PC-9 (cell line): ENCODE measurements around the gene VGF. TPM values are rescaled to one million over a fixed set of nuclear protein-coding genes. Genes with fewer than 3 reads are reported as not detected.

Experiments used
- BruUV-seq: library from RNA; stranded (reverse); fragments of 400-500 nt; replicated peaks from 2 replicates; lab custom pipeline; 2021; lab: Mats Ljungman, UMichigan
- CTCF ChIA-PET: fragments of 300-600 bp; sonication (Branson Sonifier 250); formaldehyde crosslinking; loops from one replicate; lab custom pipeline; 2022; ENCODE audit warnings: antibody characterized with exemption; lab: Charles Lee
- POLR2A ChIA-PET: fragments of 300-600 bp; sonication (Branson Sonifier 250); formaldehyde crosslinking; loops from one replicate; lab custom pipeline; 2022; ENCODE audit warnings: antibody characterized with exemption; ENCODE audit not compliant: unreplicated experiment; lab: Charles Lee
- DNase-seq, 2 experiments: peaks; one replicate each; pipeline versions ENCODE4 v3.0.0 to v3.0.0-alpha.2; 2015 to 2022; ENCODE audit warnings: mixed read lengths in 1 of 2
- H2AFZ ChIP-seq: fragments of 200-600 bp; sonication (generic); 2 replicates; pipeline ENCODE4 v1.8.1; 2017; ENCODE audit warnings: antibody characterized with exemption
- H3F3A ChIP-seq: fragments of 200-600 bp; sonication (generic); 2 replicates; pipeline ENCODE4 v1.8.1; 2017; ENCODE audit warnings: antibody characterized with exemption, mild to moderate bottlenecking, low read depth; ENCODE audit not compliant: insufficient read depth
- H3K27ac ChIP-seq: fragments of 200-600 bp; sonication (generic); 2 replicates; pipeline ENCODE4 v1.6.1; 2016; ENCODE audit warnings: mixed run types
- H3K27me3 ChIP-seq: fragments of 200-600 bp; sonication (generic); 2 replicates; pipeline ENCODE4 v1.6.1; 2016; ENCODE audit warnings: low read depth, mixed run types; ENCODE audit not compliant: insufficient read depth
- H3K36me3 ChIP-seq: fragments of 200-600 bp; sonication (generic); 2 replicates; pipeline ENCODE4 v1.6.1; 2016; ENCODE audit warnings: low read depth, mixed run types
- H3K4me1 ChIP-seq: fragments of 200-600 bp; sonication (generic); replicated peaks from 2 replicates; pipeline ENCODE4 v1.6.1; 2016; ENCODE audit warnings: mixed run types; ENCODE audit not compliant: insufficient read depth
- H3K4me2 ChIP-seq: fragments of 200-600 bp; sonication (generic); 2 replicates; pipeline ENCODE4 v1.6.1; 2017; ENCODE audit warnings: mixed run types
- H3K4me3 ChIP-seq: fragments of 200-600 bp; sonication (generic); 2 replicates; pipeline ENCODE4 v1.6.1; 2016; ENCODE audit warnings: mixed run types
- H3K79me2 ChIP-seq: fragments of 200-600 bp; sonication (generic); 2 replicates; pipeline ENCODE4 v1.6.1; 2017; ENCODE audit warnings: low read depth, mixed run types
- H3K9me2 ChIP-seq: fragments of 200-600 bp; sonication (generic); 2 replicates; pipeline ENCODE4 v1.8.1; 2017; ENCODE audit warnings: mild to moderate bottlenecking; ENCODE audit not compliant: insufficient read depth
- H3K9me3 ChIP-seq: fragments of 200-600 bp; sonication (generic); 2 replicates; pipeline ENCODE4 v1.8.1; 2016; ENCODE audit warnings: low read depth; ENCODE audit not compliant: insufficient read depth
- H4K20me1 ChIP-seq: fragments of 200-600 bp; sonication (generic); 2 replicates; pipeline ENCODE4 v1.8.1; 2017; ENCODE audit not compliant: insufficient read depth
- CTCF ChIP-seq: fragments of 200-600 bp; sonication (generic); conservative IDR thresholded peaks from 2 replicates; pipeline ENCODE4 v1.6.1; 2017; ENCODE audit warnings: mixed run types, antibody characterized with exemption, mild to moderate bottlenecking, moderate library complexity
- EZH2 ChIP-seq: fragments of 200-600 bp; sonication (generic); IDR thresholded peaks from 2 replicates; pipeline ENCODE4 v1.8.0; 2017; ENCODE audit warnings: antibody characterized with exemption, low read depth
- intact Hi-C: fragments of 100-400 bp; cut with micrococcal nuclease; formaldehyde crosslinking; loops from one replicate; pipeline ENCODE4 v1.10.0; 2022; ENCODE audit not compliant: unreplicated experiment
- total RNA-seq: library from RNA; stranded (reverse); gene quantifications from 2 replicates; pipeline ENCODE4 v1.2.3, GENCODE V29; 2021

VGF gene
- total RNA-seq, 1 experiment from 2014 or later: 2.1 TPM

GRCh38 chr7:101195884-101196283, 30.5 kb upstream of the VGF start:
- Histone ChIP-seq H4K20me1 (no peaks in the 10 kb centered on the region), H3K36me3 (no peaks in the 10 kb centered on the region), H3K4me3 (no peak overlapping the region), H3K9me3 (no peaks in the 10 kb centered on the region), H3K4me1 (no peaks in the 10 kb centered on the region), H3K27me3 (no peaks in the 10 kb centered on the region), H3K27ac (no peak overlapping the region), H2AFZ (no peak overlapping the region), H3K9me2 (no peaks in the 10 kb centered on the region), H3K79me2 (no peaks in the 10 kb centered on the region), H3K4me2 (no peak overlapping the region), H3F3A (no peaks in the 10 kb centered on the region)
- ChIA-PET CTCF (no interaction called here), POLR2A (no interaction called here)
- BruUV-seq: no TSS peak
- no peak for DNase-seq
- intact Hi-C loops: no loop called here
- TF ChIP-seq EZH2 (no peak), CTCF (no peak)

- CTCF ChIA-PET: no interaction called here
- Histone ChIP-seq H3K79me2 (no peaks in the 10 kb centered on the region), H3K27ac (no peak overlapping the region), H3K4me1 (no peaks in the 10 kb centered on the region), H3K4me2 (no peak overlapping the region), H3K4me3 (no peak overlapping the region), H3K9me3 (no peaks in the 10 kb centered on the region), H3K36me3 (no peaks in the 10 kb centered on the region), H2AFZ (no peak overlapping the region), H3K9me2 (no peaks in the 10 kb centered on the region), H4K20me1 (no peaks in the 10 kb centered on the region), H3K27me3 (no peaks in the 10 kb centered on the region), H3F3A (no peaks in the 10 kb centered on the region)
- intact Hi-C loops: no loop called here
- POLR2A ChIA-PET: no interaction called here
- no TSS peak for BruUV-seq
- TF ChIP-seq CTCF (no peak), EZH2 (no peak)
- DNase-seq: no peak
Measured at GRCh38 chr7:101189109-101189508, 23.7 kb upstream of the VGF start.

- BruUV-seq: no TSS peak
- Histone ChIP-seq H3K9me3 (no peaks in the 10 kb centered on the region), H3K79me2 (no peaks in the 10 kb centered on the region), H2AFZ (no peak overlapping the region), H3K9me2 (no peaks in the 10 kb centered on the region), H3K27me3 (no peaks in the 10 kb centered on the region), H3K4me1 (no peaks in the 10 kb centered on the region), H4K20me1 (no peaks in the 10 kb centered on the region), H3F3A (no peaks in the 10 kb centered on the region), H3K27ac (no peak overlapping the region), H3K36me3 (no peaks in the 10 kb centered on the region), H3K4me2 (no peak overlapping the region), H3K4me3 (no peak overlapping the region)
- ChIA-PET CTCF (interaction anchor here (0.6 to 0.9 kb wide), 3 partner anchors 43 to 102 kb away, joined by 3 to 10 read pairs (median 6); no protein-coding TSS in a partner anchor), POLR2A (interaction anchor here (0.6 kb wide), 2 partner anchors 57 to 101 kb away, joined by 5 to 8 read pairs; partner anchors contain the start of gene TRIM56)
- TF ChIP-seq CTCF (no peak), EZH2 (no peak)
- intact Hi-C loops: no loop called here
- no peak for DNase-seq
Measured at GRCh38 chr7:101186844-101187428, 21.6 kb upstream of the VGF start.
